Activated T-helper 1 cell treated with Interleukin-2 at 50 U/mL for 16 hours (primary cell): Measurements from ENCODE around the gene ZNF609.

ENCODE experiments used
- DNase-seq: peaks from one replicate; pipeline ENCODE4 v3.0.0-alpha.2; 2020; ENCODE audit warnings: low read depth

ZNF609 gene

GRCh38 chr15:64503640-64504039 is 43.3 kb downstream of the ZNF609 start:
- DNase-seq = no peak

- DNase-seq = no peak
Measured at GRCh38 chr15:64507293-64507802, 47.0 kb downstream of the ZNF609 start.

- no peak for DNase-seq
Measured at GRCh38 chr15:64507845-64508244, 47.5 kb downstream of the ZNF609 start.

GRCh38 chr15:64513823-64514222 is 53.4 kb downstream of the ZNF609 start:
- DNase-seq = no peak

GRCh38 chr15:64515196-64515595 is 54.8 kb downstream of the ZNF609 start:
- DNase-seq = no peak

GRCh38 chr15:64515825-64516224 is 55.4 kb downstream of the ZNF609 start:
- no peak for DNase-seq

GRCh38 chr15:64519897-64520296 is 59.5 kb downstream of the ZNF609 start:
- no peak for DNase-seq

GRCh38 chr15:64521201-64521600 is 60.8 kb downstream of the ZNF609 start:
- DNase-seq = no peak

- DNase-seq = no peak
Measured at GRCh38 chr15:64521726-64522164, 61.4 kb downstream of the ZNF609 start.

GRCh38 chr15:64522226-64522823 is 61.9 kb downstream of the ZNF609 start:
- no peak for DNase-seq

GRCh38 chr15:64523240-64523639 is 62.9 kb downstream of the ZNF609 start:
- no peak for DNase-seq

GRCh38 chr15:64524778-64525177 is 64.4 kb downstream of the ZNF609 start:
- no peak for DNase-seq

- no peak for DNase-seq
Measured at GRCh38 chr15:64525828-64526530, 65.6 kb downstream of the ZNF609 start.

GRCh38 chr15:64527263-64527984 is 67.0 kb downstream of the ZNF609 start:
- DNase-seq = no peak

GRCh38 chr15:64528871-64529270 is 68.5 kb downstream of the ZNF609 start:
- no peak for DNase-seq

GRCh38 chr15:64530472-64530871 is 70.1 kb downstream of the ZNF609 start:
- DNase-seq = no peak

GRCh38 chr15:64530918-64531317 is 70.5 kb downstream of the ZNF609 start:
- no peak for DNase-seq

GRCh38 chr15:64532521-64533315 is 72.3 kb downstream of the ZNF609 start:
- DNase-seq = no peak

- DNase-seq = no peak
Measured at GRCh38 chr15:64535460-64536243, 75.3 kb downstream of the ZNF609 start.

- no peak for DNase-seq
Measured at GRCh38 chr15:64536244-64536836, 76.0 kb downstream of the ZNF609 start.

- DNase-seq = no peak
Measured at GRCh38 chr15:64542091-64542490, 81.7 kb downstream of the ZNF609 start.
